NOMO-1 treated with DMSO at 0.1 percent for 48 hours (cell line): ENCODE measurements around the gene CERCAM.
A peak's percentile ranks its signal among the peaks of the same experiment; 100 is the strongest.
"Not testable (repeated sequence)": the region's sequence is repeated elsewhere in the genome, so short reads cannot be mapped to it uniquely, and the experiment has no call there.

ENCODE experiments used
- DNase-seq: peaks from one replicate; lab custom pipeline; 2025; ENCODE audit not compliant: unreplicated experiment; lab: John Stamatoyannopoulos, UW

CERCAM gene

DNA sequence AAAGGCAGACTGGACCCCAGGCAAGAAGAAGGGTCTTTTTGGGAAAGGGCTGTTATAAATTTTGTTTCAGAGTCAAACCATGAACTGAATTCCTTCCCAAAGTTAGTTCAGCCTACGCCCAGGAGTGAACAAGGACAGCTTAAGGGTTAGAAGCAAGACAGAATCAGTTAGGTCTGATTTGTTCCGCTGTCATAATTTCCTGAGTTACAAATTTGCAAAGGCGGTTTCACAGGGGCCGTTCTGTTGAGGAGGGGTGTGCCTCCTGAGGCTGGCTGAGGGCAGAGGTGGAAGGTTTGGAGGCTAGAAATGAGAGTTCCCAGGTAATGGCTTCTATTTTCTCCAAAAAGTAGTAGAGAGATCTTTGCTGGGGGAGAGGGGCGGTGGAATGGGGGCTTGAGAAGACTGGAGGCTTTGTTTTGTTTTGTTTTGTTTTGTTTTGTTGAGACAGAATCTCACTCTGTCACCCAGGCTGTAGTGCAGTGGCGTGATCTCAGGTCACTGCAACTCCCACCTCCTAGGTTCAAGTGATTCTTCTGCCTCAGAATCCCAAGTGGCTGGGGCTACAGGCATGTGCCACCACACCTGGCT lies 4.1 kb upstream of the CERCAM start:
- peak; percentile 18 for DNase-seq

DNA sequence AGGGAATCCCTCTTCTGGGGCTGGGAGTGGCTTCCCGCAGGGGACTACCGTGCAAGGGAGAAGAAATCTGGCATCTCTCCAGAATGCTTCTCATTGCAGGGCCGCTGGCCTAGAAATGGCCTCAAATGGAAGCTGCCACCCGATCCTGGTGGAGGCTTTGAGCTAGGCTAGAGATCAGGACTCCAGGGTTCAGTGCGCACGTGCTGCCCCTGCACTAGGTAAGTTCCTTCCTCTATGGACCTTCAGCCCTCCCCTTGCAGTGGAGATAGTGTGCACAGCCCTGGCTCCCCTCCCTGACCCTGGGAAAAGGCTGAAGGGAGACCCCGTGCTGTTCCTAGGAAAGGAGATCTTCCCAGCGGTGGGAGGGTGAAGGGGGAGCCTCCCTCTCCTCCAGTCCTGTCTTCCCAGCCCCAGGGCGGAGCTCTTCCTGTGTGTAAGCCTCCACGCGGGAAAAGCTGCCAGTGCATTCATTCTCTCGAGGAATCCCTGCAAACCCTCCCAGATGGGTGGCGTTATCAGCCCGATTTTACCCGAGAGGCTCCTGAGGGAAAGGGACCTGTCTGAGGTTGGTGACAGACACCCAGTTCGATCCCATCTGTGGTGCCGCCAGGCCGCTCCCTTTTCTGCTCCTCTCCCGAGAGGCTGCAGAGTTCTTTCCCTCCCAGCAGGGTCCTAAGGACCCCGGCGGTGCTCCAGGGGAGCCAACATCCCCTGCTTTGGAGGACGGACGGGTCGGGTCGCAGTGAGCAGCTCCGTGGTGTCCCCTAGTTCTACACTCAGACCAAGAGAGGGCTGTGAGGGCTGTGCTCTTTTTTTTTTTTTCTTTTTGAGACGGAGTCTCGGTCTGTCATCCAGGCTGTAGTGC lies 1.4 kb upstream of the CERCAM start:
- no peak for DNase-seq

DNA sequence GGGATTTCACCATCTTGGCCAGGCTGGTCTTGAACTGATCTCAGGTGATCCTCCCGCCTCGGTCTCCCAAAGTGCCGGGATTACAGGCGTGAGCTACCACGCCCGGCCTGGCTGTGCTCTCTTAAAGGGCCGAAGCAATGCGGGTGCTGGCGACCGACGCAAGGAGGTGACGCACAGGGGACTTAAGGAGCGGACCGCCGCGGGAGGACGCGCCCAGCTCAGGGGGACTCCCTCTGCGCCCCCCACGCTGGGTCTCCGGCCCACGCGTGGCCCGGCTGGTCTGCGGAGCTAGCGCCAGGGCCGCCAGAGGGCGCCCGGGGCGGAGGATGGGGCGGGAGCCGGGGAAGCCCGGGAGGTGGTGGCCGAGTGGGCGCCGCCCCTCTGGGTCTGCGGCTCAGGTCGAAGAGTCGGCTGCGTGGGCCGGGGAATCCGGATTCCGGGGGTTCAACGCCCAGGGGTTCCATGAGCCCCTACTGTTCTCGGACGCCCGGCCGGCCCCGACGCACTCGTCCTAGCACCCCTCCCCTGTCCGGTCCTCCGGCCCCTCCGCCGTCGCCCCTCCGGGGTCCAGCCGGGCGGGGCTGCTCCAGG lies 502 bp upstream of the CERCAM start:
- DNase-seq: peak; percentile 69

DNA sequence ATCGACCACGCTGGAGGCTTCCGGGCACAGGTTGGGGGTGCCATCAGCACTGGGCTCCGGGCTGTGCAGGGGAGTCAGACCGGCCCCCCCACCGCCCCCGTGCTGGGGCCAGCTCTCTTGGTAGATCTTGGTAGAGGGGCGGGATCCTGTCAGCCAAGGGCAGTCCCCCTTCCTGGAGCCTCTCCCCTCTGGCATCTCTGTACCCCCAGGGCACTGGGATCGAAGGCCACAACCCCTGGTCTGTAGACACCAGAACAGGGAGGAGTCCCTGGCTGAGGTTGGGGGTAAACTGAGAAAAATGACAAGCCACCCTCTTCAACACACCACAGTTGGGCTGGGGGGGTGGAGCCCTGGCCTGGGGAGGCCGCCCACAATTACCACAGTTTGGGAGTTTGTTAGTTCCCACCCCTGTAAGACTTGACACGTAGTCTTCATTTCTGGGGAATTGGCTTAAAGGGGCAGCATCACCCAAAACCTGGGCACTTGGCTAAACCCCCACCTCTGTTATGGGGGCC lies 882 bp downstream of the CERCAM start:
- DNase-seq: peak; percentile 26

DNA sequence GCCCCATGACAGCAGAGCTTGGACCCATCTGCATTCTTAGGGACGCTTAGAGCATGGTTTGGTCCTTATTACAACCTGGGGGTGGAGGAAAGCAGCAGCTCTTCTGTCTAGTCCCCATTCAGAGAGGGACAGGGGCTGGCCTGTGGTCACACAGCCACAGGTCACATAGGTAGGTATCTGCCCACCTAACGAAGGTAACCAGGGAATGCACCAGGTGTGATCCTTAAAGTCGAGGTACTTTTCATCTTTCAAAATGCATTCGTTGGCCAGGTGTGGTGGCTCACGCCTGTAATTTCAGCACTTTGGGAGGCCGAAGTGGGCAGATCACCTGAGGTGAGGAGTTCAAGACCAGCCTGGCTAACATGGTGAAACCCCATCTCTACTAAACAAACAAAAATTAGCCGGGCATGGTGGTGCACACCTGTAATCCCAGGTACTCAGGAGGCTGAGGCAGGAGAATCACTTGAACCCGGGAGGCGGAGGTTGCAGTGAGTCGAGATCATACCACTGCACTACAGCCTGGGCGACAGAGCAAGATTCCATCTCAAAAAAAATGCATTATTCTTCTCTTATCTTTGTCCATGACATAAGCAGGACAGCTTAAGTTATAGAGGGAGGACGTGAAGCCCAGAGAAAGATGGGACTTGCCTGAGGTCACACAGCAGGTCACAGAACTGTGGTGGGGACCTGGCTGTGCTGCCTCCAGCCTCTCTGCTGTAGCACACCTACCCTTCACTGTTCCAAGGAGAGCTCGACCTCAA lies 1.5 kb downstream of the CERCAM start:
- not testable (repeated sequence) for DNase-seq

DNA sequence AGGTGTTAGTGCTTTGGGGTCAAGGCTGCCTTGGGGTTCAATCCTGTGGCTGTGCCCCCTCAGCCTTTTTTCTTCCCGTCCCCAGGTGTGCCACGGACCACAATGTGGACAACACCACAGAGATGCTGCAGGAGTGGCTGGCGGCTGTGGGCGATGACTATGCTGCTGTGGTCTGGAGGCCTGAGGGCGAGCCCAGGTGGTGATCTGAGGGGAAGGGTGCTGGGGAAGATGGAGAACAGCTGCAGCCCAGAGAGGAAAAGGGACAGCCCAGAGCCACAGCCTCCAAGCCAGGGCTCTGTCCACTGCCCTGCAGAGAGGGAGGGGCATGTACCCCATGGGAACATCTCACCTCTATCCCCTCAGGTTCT lies 2.1 kb downstream of the CERCAM start:
- DNase-seq: no peak

DNA sequence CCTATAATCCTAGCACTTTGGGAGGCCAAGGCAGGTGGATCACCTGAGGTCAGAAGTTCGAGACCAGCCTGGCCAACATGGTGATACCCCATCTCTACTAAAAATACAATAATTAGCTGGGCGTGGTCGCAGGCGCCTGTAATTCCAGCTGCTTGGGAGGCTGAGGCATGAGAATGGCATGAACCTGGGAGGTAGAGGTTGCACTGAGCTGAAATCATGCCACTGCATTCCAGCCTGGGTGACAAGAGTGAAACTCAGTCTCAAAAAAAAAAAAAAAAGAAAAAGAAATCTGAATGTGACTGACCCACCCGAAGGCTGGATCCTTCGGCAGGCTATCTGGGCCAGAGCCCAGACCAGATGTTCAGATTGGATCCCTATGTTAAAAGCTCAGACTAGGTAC lies 2.7 kb downstream of the CERCAM start:
- not testable (repeated sequence) for DNase-seq

DNA sequence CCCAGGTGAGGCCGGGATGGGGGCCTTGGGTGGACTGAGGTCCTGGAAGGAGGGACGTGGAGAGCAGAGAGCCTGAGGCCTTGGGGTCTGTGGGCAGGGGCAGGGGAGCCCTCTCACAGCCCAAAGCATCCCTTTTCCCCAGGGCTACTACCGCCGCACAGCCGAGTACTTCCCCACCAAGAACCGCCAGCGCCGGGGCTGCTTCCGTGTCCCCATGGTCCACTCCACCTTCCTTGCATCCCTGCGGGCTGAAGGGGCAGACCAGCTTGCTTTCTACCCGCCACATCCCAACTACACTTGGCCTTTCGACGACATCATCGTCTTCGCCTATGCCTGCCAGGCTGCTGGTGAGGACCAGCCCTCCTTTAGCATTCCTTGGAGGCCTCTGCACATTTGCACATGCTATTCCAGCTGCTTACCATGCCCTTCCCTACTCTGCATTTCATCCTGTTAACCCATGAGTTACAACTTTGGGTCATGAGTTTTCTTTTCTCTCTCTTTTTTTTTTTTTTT lies 3.7 kb downstream of the CERCAM start:
- no peak for DNase-seq

DNA sequence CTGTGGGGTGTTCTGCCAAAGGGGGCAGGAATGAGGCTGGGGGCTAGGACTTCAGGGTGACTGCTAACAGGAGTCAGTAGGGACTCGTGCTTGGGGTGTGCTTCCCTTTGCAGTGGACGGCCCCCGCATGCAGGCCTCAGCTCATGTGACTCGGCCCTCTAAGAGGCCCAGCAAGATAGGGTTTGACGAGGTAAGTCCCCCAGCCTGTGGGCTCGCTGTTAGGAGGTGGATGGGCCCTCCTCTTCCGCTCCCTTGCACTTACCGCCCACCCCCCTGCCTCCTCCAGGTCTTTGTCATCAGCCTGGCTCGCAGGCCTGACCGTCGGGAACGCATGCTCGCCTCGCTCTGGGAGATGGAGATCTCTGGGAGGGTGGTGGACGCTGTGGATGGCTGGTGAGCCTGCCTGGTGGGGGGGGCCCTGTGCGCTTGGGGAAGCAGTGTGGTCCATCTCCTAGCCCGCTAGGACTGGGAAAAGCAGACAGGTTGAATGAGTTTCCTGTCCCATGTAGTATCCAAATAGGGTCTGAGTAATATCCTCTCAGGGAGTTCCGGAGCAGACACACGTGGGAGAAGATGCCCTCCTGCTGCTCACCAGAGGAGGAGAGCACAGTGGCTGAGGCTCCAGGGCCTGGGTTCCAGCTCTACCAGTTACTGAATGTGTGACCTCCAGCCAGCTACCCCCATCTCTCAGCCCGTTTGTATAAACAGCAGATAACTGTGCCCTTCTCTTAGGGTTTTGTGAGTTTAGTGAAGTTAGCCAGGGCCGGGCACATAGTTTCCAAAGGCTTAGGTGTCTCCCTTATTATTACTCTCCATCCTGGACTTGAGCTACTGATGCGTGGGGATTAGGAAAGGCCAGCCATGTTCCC lies 8.2 kb downstream of the CERCAM start:
- DNase-seq: no peak

DNA sequence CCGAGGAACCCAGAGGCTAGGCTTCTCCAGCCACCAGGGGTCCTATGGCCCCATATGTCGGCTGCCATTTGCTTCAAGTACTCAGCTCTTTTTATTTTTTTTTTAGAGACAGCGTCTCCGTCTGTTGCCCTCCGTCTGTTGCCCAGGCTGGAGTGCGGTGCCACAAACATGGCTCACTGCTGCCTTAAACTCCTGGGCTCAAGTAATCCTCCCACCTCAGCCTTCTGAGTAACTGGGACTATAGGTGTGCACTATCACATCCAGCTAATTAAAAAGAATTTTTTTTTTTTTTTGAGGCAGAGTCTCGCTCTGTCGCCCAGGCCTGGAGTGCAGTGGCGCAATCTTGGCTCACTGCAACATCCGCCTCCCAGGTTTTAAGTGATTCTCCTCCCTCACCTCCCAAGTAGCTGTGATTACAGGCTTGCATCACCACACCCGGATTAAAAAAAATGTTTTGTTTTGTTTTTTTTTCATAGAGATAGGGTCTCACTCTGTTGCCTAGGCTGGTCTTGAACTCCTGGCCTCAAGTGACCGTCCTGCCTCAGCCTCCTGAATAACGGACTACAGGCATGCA lies 8.9 kb downstream of the CERCAM start:
- DNase-seq: no peak

DNA sequence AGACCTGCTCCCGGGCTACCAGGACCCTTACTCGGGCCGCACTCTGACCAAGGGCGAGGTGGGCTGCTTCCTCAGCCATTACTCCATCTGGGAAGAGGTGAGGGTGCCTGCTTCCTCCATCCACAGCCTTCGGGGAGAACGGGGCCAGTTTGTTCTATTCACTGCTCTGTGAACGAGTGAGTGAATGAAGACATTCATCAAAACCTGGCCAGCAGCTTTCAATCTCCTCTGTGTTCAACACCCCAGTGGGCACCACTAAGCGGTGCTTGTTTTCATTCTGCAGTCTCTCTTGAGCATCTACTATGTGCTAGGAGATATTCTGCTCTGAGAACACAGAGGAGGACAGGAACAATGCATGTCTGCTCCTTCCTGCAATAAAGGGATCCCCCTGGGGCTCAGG lies 10.6 kb downstream of the CERCAM start:
- no peak for DNase-seq

DNA sequence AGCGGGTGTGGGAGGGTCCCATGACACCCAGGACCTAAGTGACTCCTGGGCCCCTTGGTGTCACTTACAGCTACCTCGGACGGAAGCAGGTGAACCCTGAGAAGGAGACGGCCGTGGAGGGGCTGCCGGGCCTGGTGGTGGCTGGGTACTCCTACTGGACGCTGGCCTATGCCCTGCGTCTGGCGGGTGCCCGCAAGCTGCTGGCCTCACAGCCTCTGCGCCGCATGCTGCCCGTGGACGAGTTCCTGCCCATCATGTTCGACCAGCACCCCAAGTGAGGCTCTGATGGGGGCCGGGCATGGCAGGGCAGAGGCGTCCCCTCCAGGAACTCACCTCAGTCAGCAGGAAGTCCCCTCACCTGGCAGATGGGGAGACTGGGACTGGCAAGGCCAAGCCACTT lies 13.7 kb downstream of the CERCAM start:
- no peak for DNase-seq

DNA sequence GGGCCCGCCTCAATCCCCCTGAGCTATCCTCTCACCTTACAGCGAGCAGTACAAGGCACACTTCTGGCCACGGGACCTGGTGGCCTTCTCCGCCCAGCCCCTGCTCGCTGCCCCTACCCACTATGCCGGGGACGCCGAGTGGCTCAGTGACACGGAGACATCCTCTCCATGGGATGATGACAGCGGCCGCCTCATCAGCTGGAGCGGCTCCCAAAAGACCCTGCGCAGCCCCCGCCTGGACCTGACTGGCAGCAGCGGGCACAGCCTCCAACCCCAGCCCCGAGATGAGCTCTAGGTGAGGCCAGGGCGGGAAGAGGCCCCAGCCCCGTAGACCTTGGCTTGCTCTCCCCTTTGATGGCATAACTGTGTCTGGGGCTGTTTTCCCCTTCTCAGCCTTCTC lies 15.0 kb downstream of the CERCAM start:
- no peak for DNase-seq

DNA sequence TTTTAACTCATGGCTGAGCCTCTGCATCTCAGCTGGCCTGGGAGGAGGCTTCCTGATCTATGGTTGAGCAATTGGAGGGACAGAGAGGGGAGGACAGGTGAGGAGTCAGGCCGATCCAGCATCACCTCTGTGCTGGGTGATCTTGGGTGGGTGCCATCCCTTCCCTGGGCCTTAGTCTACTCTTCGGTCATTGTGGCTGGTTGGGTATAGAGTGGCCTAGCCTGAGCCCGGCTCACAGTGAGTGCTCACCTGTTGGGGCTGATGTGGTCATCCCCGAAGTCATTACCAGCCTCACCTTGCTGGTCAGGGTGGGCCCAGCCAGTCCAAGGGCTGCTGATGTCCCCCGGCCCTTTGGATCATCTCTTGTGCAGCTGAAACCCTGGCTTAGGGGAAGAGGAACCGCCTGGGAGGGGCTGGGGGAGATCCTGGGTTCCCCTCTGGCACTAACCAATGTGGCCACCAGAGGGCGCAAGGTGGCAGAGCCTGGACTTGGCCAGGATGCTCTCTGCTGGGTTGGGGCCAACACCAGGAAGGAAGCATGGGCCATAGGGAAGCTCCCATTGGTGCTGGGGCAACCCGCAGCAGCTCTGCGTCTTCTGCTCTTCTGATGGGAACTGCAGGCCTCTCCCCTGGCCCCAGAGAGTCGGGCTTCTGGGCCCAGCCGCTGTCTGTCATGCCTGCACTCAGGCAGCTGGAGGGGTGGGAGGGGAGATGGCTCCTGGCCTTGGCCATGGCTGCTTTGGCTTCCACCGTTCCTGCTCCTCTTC lies 17.9 kb downstream of the CERCAM start:
- peak; percentile 56 for DNase-seq

DNA sequence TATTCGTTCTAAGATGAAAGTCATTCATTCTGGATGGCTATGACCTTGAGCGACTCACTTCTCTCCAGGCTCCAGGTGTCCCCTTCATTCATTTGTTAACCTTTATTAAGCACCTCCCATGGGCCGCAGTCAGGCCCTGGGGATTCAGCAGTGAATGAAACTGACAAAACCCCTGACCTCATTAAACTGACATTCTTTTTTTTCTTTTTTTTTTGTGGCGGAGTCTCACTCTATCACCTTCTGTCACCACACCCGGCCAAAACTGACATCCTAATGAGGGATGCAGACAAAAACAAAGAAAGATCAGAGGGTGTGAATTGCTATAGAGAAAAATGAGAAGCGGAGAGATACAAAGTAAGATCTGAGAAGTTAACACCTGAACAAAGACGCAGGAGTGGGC lies 18.6 kb downstream of the CERCAM start:
- no peak for DNase-seq

DNA sequence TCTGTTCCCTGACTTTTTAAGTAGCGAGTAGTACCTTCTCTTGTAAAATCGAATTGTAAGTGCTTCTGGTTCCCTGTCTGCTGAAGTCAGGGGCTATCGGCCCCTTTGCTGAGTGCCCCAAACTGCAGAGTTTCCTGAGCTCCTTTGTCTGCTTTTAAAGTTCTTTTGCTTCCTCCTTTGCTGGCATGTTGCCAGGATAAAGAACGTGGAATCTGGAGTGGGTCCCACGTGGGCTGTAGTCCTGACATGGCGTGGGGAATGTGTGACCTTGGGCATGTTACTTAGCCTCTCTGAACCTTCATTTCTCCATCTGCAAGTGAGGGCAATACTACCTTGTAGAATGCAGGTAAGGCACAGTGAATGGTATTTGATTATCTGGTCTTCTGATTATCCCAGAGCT lies 21.5 kb downstream of the CERCAM start:
- DNase-seq: no peak

DNA sequence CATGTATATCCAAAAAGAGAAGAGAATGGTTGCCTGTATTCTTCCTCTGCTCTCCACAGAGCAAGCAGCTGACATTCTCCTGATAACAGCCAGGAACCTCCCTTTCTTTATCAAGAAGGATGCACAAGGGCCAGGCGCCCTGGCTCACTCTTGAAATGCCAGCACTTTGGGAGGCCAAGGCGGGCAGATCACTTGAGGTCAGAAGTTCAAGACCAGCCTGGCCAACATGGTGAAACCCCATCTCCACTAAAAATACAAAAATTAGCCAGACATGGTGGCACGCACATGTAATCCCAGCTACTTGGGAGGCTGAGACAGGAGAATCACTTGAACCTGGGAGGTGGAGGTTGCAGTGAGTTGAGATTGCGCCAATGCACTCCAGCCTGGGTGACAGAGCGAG lies 25.8 kb downstream of the CERCAM start:
- not testable (repeated sequence) for DNase-seq

DNA sequence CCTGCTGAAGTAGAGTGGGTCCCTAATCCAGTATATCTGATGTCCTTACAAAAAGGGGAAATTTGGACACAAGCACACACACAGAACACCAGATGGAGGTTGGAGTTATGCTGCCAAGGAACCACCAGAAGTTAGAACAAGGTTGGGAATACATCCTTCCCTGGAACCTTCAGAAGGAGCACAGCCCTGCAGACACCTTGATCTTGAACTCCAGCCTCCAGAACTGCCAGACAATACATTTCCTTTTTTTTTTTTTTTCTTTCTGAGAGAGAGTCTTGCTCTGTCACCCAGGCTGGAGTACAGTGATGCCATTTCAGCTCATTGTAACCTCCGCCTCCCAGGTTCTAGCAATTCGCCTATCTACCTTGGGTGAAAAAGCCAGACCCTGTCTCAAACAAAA lies 28.1 kb downstream of the CERCAM start:
- DNase-seq: no peak

DNA sequence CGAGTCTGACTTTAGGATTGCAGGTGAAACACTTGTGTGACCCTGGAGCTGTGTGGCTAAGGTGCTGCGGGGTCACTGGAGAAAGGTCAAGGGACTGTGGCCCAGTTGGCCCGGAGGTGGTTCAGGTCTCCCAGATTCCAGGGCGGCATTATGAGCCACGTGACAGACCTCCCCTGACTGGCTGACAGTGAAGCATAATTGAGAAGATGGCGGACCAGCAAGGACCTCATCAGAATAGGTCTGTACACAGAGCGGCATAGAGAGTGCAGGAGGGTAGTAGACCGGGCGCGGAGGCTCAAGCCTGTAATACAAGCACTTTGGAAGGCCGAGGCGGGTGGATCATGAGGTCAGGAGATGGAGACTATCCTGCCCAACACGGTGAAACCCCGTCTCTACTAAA lies 34.3 kb downstream of the CERCAM start:
- DNase-seq: no peak
